HG03039 (cell line): ENCODE data around the gene UPF1.

Experiments
- ATAC-seq: cut with Tn5 transposase; IDR thresholded peaks from one replicate; pipeline ENCODE4 v1.9.1; 2021; ENCODE audit warnings: mild to moderate bottlenecking, moderate library complexity; ENCODE audit not compliant: unreplicated experiment

Gene UPF1

DNA sequence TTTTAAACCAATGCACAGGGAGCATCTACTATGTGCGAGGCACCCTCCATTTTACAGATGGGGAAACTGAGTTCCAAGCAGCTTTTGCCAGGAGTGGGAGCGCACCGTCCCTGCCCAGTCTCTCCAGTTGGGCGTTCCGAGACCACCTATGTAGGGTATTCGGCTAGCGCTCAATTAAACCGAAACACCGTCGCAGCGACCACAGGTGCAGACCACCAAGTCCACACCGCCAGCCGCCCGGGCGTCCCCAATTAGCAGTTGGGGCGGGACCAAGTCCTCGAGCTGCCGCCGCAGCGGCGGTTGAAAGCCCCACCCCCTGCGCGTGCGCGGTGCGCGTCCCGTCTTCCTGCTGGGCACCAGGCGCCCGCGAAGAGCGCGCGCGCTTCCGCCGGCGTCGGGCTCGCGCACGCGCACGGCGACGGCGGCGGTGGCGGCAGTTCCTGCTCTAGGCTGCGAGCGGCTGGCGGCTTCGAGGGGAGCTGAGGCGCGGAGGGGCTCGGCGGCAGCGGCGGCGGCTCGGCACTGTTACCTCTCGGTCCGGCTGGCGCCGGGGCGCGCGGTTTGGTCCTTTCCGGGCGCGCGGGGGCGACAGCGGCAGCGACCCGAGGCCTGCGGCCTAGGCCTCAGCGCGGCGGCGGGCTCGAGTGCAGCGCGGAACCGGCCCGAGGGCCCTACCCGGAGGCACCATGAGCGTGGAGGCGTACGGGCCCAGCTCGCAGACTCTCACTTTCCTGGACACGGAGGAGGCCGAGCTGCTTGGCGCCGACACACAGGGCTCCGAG lies at the start of gene UPF1:
Gene UPF1, plus strand, starts transcription at position 436 of the 782 bp plus-strand sequence. Its CDS starts 251 bp downstream, at position 687.
- peak; percentile 66 for ATAC-seq

DNA sequence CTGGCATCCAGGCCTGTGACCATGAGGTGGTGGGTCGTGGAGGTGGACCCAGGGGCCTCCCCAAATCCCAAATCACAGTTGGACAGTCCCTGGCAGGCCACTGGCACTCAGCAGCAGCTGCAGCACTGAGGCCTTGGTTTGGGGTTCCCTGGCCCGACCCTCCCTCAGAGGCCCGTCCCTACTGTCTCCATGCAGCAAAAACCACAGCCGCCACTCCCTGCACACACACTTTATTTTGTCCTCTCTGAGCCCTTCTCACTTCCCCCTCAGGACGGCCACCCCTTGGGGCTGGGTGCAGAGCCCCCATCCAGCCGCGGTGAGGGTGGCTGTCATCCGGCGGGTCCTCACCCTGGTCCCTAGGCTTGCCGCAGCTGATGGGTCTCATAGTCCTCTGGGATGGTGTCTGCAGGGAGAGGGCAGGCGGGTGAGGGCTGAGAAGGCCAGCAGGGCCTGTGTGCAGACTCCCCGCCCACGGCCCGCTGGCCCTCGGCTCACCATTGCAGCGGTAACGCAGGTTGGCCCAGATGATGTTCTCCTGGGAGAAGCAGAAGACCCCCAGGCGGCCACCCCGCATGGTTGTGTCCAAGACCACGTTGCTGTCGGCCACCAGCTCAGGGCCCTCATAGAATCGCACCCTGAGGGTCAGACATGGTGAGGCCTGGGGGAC lies 49.1 kb upstream of the UPF1 start:
- no peak for ATAC-seq

DNA sequence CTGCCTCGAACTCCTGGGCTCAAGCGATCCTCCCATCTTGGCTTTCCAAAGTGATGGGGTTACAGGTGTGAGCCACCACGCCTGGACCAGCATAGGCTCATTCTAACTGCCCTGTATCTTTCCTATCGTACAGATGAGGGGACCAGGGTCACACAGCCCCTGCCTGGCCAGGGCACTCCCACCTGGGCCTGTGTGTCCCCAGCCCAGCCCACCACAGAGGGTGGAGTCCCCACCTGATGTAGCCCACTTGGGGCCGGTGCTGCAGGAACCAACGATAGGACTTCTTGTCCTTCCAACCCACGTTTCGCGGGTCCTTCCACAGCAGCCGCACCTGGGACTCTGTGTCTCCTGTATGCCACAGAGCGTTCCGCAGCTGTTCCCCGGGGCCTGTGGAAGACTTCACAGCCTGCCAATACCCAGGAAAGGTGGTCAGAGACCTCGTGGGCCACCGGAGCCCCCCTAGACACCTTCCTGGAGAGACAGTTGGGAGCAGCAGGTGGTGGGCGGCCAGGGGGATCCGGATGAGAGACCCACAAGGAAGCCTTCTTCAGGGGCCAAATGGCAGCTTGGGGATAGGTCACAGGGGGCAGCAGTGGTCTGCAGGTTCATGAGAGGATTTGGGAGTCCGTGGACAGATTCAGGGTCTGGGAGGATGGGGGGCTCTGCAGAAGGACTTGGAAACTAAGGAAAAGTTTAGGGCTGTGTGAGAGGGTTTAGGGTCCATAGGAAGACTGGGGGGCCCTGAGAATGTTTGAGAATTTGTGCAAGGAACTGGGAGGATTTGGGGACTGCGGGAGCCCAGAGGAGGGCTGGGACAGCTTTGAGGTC lies 47.6 kb upstream of the UPF1 start:
- no peak for ATAC-seq

DNA sequence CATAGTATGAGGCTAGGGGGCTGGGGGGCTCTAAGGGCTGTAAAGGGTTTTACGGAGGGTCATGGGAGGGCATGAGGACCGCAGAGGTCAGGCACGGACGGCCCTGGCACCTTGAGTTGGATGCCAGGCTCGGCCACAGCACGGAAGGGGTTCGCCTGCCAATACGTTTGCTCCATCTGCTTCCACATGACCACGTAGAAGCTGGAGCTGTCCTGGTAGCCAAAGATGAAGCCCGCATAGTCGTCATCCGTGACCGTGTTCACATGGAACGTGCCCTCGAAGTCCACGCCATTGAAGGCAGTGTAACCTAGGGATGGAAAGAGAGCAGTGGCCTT lies 47.0 kb upstream of the UPF1 start:
- no peak for ATAC-seq

DNA sequence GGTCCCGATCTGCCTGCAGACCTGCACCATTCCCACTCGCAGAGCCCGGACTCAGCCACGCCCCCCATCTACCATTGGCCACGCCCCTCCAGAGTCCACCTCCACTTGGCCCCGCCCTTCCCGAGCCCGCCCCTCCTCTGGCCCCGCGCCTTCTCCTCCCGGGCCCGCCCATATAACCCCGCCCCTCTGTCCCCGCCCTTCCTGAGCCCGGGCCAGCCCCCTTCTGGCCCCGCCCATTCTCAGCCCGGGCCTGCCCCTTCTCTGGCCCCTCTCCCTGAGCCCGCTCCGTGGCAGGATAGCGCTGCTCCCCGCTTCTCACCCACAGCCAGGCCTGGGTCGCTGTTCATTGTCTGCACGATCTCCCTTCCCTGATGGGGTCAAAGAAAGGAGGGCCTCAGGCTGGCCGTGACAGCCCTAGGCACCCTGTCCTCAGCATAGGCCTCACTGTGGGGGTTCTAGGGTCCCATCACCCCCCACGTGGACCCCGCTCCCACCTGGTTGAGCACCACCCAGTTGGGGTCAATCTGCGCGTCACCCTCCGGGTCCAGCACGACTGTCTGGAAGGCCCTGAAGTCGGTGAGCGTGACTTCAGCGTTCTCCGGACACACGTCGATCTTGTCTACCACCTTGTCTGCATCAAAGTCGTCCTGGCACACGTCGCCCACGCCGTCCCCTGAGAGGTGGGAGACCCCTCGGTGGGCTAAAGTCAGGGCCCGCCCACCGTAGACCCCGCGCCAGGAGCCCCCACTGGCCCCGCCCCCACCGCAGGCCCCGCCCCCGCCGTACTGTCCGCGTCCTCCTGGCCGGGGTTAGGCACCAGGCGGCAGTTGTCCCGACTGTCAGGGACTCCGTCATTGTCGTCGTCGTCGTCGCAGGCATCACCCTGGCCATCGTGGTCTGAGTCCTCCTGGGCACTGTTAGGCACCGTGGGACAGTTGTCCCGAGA lies 46.3 kb upstream of the UPF1 start:
- no peak for ATAC-seq

DNA sequence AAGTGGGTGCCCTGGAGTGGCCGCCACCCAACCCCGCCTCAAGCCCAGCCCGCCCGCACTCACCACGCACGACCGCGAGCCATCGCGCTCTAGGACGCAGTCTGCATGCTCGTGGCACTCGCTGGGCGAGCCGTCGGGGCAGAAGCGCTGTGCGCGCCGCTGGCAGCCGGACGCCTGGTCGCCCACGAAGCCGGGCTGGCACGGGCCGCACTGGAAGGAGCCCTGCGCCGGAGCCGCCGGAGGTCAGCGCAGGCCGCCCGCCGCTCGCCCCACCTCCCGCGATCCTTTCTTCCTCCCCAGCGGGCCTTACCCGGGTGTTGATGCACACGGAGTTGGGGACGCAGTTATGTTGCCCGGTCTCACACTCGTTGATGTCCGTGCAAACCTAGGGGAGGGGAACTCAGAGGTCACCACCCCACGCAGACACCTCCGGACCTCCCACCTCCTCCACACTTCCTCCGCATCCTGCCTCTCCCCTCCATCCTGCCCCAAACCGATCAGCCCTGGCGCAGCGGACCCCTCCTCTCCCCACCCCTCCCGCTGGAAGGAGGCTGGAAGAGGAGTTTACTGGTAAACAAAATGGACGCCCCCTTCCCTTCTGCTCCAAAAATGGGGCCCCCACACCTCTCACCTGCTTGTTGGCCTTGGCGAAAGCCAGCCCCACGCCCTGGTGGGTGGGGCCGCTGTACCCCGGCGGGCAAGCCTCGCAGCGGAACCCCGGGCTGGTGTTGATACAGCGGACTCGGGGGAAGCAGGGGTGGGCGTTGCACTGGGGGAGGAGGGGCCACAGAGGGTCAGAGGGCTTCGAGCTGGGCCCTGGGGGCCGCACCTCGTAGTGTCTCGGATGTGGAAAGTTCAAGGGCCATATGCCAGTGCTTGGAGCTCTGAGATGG lies 43.0 kb upstream of the UPF1 start:
- ATAC-seq: no peak

DNA sequence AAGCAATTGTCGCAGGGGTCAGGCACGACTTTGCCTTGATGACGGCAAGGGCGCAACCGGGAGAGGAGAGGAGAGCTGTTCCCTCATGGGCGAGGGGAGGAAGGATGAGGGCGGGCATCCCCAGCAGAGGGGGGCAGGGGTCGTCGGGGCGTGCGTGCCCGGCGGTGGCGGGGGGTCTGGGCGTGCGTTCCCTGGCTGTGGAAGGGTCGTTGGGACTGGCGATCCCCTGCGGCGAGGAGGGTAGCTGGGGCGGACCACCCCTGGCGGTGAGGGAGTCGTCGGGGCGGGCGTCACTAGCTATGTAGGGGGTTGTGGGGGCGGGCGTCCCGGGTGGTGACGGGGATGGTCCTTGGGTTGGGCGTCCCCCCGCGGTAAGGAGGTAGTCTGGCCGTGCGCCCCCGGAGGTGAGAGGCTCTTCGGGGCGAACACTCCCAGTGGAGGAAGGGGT lies 42.3 kb upstream of the UPF1 start:
- ATAC-seq: no peak

DNA sequence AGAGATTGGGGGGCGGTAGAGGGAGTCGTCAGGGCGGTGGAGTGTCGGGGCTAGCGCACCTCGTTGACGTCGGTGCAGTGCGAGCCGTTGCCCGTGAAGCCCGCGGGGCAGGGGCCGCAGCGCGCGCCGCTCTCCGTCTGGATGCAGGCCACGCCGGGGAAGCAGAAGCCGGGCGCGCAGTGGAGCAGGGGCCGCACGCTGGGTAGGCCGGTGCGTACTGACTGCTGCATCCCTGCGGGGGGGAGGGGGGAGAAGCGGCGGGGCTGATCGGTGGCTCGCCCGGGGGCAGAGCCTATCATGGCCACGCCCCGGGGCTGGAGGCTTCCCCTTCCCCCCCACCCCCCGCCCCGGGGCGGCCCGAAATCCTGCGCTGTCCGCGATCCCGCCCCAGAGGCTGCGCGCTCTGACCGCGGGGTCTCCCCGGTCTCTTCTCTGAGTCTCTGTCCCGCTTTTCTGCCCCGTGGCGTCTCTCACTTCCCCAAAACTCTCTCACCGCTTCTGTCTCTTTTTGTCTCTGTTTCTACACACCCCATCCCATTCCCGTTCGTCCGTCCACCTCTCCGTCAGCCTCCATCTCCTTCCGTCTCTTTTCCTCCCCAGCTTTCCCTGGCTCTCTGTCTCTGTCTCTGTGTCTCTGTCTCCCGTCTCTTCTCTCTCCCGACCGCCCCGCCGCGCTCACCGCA lies 41.7 kb upstream of the UPF1 start:
- no peak for ATAC-seq

DNA sequence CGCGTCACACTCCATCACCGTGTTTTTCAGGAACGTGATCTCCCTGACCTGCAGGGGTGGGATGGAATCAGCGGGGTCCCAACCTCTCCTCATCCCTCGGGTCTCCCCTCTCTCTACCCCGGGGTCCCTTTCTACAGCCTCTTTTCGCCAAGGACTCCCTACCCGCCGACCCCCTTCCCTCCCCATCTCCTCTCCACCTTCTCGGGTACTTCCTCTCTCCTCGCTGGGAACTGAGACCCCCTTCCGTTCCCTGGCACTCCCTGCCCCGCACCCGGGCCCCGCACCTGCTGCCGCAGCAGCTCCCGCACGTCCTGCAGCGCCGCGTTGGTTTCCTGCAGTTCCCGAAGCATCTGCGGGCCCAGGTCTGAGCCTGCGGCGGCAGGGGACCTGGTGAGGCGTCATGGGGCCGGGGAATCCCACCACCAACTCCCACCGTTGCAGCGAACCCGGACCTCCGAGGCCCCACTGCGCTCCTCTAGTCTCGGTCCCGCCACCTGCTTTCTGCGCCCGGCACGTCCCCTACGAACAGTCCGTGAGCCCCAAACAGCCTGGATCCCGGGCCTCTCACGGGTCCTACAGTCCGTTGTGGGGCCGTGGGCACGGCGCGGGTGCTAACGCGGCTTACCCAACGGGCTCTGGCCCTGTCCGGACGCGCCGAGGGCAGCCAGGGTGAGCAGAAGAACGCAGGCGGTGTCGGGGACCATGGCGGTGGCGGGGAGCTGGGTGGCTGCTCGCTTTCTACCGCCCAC lies 41.0 kb upstream of the UPF1 start, which contains the start of gene COMP:
Gene COMP, minus strand, starts transcription at position 740 of the 749 bp plus-strand sequence. Its CDS starts 36 bp downstream, at position 704.
- ATAC-seq: no peak

DNA sequence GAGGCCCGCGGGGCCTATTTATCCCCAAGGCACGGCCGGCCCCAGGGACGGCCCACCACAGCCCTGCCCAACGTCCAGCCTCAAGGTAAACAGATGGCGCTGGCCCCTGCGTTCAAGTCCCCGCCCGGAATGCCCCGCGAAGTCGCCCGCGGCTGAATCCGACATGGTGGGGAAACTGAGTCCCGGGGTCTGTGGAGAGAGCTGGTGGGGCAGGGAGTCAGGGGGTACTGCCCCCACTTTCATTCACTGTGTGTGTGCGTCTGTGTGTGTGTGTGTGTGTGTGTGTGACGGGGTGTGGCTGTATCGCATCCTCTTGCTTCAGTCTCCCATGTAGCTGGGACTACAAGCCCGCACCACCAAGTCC lies 40.5 kb upstream of the UPF1 start:
- no peak for ATAC-seq

DNA sequence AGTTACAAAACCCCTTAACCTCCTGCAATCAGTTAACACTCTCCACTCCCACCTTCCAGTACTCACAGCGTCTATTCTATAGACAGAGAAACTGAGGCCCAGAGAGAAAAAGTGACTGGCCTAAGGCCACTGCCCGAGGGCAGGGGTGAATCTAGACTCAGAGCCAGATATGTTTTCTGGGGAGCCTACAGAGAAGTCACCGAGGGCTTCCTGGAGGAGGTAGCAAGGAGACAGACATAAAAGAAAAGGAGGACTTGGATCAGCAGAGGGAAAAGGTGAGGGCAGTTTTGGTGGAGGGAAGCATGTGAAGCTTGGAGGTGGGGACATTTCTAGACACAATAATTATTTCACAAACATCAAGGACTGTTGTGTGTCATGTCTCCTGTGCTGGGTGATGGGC lies 39.1 kb upstream of the UPF1 start:
- ATAC-seq: no peak

DNA sequence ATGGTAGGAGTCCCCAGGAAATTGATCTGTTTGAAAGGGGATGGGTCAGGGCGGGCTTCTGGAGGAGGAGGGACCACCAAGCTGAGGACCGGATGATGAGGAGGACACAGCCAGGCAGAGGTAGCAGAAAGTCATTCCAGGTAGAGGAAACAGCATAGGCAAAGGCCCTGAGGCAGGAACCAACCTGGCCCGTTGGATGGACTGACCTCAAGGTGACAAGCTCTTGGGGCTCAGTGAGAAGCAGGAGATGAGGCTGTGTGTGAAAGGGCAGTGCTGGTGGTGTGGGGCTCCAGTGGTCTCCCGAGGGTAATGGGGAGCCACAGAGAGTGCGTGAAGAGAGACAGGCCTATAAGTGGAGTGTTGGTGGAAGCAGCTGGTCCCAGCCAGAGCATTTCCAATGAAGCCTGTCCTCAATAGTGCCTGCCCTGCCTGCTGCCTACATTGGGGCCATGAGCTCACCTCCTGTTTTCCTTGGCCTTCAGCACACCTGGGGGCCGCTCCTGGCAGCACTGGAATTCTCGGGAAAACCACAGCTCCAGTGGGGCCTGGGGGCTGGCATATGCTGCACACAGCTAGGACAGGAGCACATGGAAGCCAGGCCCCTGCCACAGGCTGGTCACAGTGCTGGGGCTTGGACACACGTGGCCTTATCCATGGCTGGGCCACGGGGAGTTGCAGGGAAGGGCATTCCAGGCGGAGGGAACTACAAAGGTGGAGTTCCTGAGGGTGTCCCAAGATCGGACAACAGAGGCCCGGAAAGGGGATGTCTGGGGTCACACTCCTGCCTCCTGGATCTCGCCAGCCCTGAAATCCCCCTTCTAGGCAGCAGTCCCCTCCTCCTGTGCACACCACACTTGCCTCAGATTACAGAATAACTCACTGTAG lies 38.4 kb upstream of the UPF1 start:
- no peak for ATAC-seq

DNA sequence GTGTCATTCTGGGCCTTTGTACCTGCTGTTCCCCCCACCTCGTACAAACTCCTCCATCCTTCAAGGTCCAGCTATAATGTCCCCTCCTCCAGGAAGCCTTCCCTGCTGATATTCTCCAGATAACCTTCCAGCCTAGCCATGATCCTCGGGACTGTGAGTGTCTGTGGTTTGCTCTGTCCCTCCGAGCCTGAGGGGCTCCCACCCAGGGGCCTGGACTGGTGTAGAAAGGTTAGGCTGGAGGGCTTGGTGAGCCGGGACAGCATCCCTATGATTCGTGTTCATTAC lies 37.8 kb upstream of the UPF1 start:
- ATAC-seq: no peak

DNA sequence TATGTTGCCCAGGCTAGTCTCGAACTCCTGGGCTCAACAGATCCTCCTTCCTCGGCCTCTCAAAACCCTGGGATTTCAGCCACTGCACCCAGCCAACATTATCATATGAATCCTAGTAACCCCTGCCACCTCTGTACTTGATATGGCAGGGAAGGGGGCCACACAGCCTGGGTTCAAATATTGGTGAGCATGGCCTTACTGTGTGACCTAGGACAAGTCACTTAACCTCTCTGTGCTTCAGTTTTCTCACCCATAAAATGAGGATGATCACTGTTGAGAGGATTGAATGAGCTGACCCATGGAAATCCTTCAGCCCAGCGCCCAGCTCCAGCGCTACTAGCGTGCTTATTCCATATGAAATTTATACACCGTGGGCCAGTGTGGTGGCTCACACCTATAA lies 37.1 kb upstream of the UPF1 start:
- ATAC-seq: no peak

DNA sequence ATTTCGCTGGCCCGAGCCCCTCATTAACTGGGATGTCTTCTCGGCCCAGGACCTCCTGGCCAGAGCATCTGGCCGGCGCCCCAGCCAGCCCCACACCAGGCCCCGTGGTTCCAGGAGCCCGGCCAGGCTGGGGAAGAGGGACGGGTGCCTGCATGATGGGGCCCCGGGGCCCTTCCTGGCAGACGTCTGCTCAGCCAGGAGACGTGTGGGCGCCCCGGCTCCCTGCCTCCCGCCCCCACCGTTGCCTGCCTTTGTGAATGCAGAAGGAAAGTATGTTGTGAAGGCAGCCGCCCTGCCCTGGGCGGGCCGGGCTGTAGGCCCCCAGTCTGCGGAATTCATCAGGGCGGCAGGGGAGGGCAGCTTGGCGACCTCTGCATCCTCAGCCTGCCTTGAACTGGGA lies 36.2 kb upstream of the UPF1 start:
- ATAC-seq: no peak

DNA sequence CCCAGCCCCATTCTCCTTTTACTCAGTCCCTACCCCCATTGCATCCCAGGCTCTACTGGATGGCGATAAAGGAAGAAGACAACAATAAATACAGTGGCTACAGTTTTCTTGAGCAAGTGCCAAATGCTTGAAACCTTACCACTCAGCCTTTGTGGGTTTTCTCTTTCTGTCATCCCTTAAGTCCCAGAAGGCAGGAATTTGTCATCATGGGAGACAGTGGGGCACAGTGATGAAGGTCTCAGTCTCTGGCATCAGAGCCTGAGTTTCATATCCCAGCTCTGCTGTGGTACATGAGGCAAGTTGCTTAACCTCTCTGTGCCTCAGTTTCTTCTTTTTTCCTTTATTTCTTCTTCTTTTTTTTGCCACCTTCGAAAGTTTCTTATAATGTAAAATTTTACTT lies 35.5 kb upstream of the UPF1 start:
- no peak for ATAC-seq
